H1 (cell line): ENCODE results near the gene NADK2. TPM values are rescaled to one million over a fixed set of nuclear protein-coding genes. Genes with fewer than 3 reads are reported as not detected.

Experiments used
- CTCF ChIA-PET: fragments of 300-600 bp; sonication (Branson Sonifier 250); formaldehyde crosslinking; loops from one replicate; lab custom pipeline; 2021; ENCODE audit not compliant: partially characterized antibody; lab: Charles Lee
- POLR2A ChIA-PET: fragments of 300-600 bp; sonication (Branson Sonifier 250); formaldehyde crosslinking; loops from one replicate; lab custom pipeline; 2021; ENCODE audit warnings: inconsistent platforms; ENCODE audit not compliant: partially characterized antibody; lab: Charles Lee
- DNase-seq, 2 experiments: peaks; one replicate each; pipeline versions ENCODE4 v3.0.0 to v3.0.0-alpha.2; 2010 to 2022; ENCODE audit warnings: low spot score in 2 of 2, low read depth in 1 of 2, mixed read lengths in 1 of 2
- FAIRE-seq: peaks from 2 replicates; lab custom pipeline; 2011; peaks lifted over from hg19 to GRCh38; lab: Jason Lieb, UNC
- H2AFZ ChIP-seq: 2 replicates; pipeline ENCODE4 v1.8.1; 2012; ENCODE audit warnings: low read length, inconsistent platforms
- H2AK5ac ChIP-seq: 2 replicates; pipeline ENCODE4 v1.6.1; 2013; ENCODE audit warnings: low read depth, low read length
- H2BK120ac ChIP-seq: replicated peaks from 2 replicates; pipeline ENCODE3; 2013; ENCODE audit warnings: low read depth, low read length, inconsistent platforms
- H2BK12ac ChIP-seq: 2 replicates; pipeline ENCODE4 v1.6.1; 2013; ENCODE audit warnings: low read depth, low read length
- H2BK15ac ChIP-seq: 2 replicates; pipeline ENCODE4 v1.6.1; 2013; ENCODE audit warnings: low read length
- H2BK20ac ChIP-seq: 2 replicates; pipeline ENCODE4 v1.6.1; 2013; ENCODE audit warnings: low read length
- H2BK5ac ChIP-seq: 2 replicates; pipeline ENCODE4 v1.6.1; 2013; ENCODE audit warnings: low read depth, low read length
- H3K14ac ChIP-seq: 2 replicates; pipeline ENCODE4 v1.6.1; 2013; ENCODE audit warnings: inconsistent platforms; ENCODE audit not compliant: insufficient read length
- H3K18ac ChIP-seq: 2 replicates; pipeline ENCODE4 v1.6.1; 2013; ENCODE audit warnings: low read length; ENCODE audit errors: extremely low read depth
- H3K23ac ChIP-seq: 2 replicates; pipeline ENCODE4 v1.6.1; 2013; ENCODE audit warnings: inconsistent platforms; ENCODE audit not compliant: insufficient read length
- H3K23me2 ChIP-seq: 2 replicates; pipeline ENCODE4 v1.6.1; 2013; ENCODE audit warnings: low read depth, low read length
- H3K27ac ChIP-seq: 2 replicates; pipeline ENCODE4 v1.6.1; 2011; ENCODE audit warnings: low read depth, low read length, inconsistent platforms
- H3K27me3 ChIP-seq, 4 experiments: replicated peaks in 1 of 4; 1 replicate in 1 of 4; 2 replicates in 3 of 4; pipeline versions ENCODE4 v1.6.1 to v1.8.1; 2011 to 2013; ENCODE audit warnings: low read length in 3 of 4, mild to moderate bottlenecking in 3 of 4, inconsistent platforms in 2 of 4, mixed read lengths in 2 of 4, moderate library complexity in 1 of 4; ENCODE audit not compliant: control insufficient read depth in 3 of 4, insufficient read depth in 3 of 4; ENCODE audit errors: extremely low read depth in 1 of 4
- H3K36me3 ChIP-seq, 4 experiments: 2 replicates each; pipeline versions ENCODE4 v1.6.1 to v1.8.1; 2011 to 2013; ENCODE audit warnings: mild to moderate bottlenecking in 4 of 4, low read length in 3 of 4, moderate library complexity in 2 of 4, control low read depth in 1 of 4, inconsistent platforms in 1 of 4; ENCODE audit not compliant: insufficient read depth in 4 of 4, control insufficient read depth in 2 of 4
- H3K4ac ChIP-seq: replicated peaks from 2 replicates; pipeline ENCODE3; 2013; ENCODE audit warnings: low read length, low read depth, mixed read lengths, inconsistent platforms; ENCODE audit not compliant: insufficient read length
- H3K4me1 ChIP-seq, 4 experiments: replicated peaks in 1 of 4; 1 replicate in 1 of 4; 2 replicates in 3 of 4; pipeline versions ENCODE4 v1.6.1 to v1.8.1; 2011 to 2013; ENCODE audit warnings: low read length in 3 of 4, inconsistent platforms in 2 of 4, mixed read lengths in 1 of 4; ENCODE audit not compliant: insufficient read depth in 4 of 4, control insufficient read depth in 3 of 4
- H3K4me2 ChIP-seq, 2 experiments: 2 replicates each; pipeline versions ENCODE4 v1.6.1 to v1.8.1; 2011 to 2013; ENCODE audit warnings: low read depth in 2 of 2, low read length in 2 of 2, control low read depth in 1 of 2, inconsistent platforms in 1 of 2, mild to moderate bottlenecking in 1 of 2; ENCODE audit not compliant: insufficient read depth in 1 of 2
- H3K4me3 ChIP-seq, 4 experiments: fragments of 200-600, 300-600 bp in 1 of 4; sonication (generic), shearing (Covaris generic), sonication (Bioruptor Twin) in 1 of 4; 2 replicates each; pipeline versions ENCODE4 v1.5.1 to v1.8.1; 2011 to 2016; ENCODE audit warnings: low read length in 4 of 4, low read depth in 3 of 4, control low read depth in 2 of 4, inconsistent platforms in 2 of 4, mild to moderate bottlenecking in 2 of 4, mixed read lengths in 1 of 4, moderate library complexity in 1 of 4; ENCODE audit not compliant: insufficient read depth in 2 of 4; ENCODE audit errors: extremely low read depth in 1 of 4
- H3K56ac ChIP-seq: replicated peaks from 2 replicates; pipeline ENCODE3; 2013; ENCODE audit warnings: low read depth, mild to moderate bottlenecking, mixed read lengths, low read length, inconsistent platforms; ENCODE audit not compliant: insufficient read length
- H3K79me1 ChIP-seq: 2 replicates; pipeline ENCODE4 v1.6.1; 2013; ENCODE audit warnings: low read depth, low read length, control low read depth
- H3K79me2 ChIP-seq, 2 experiments: 2 replicates each; pipeline versions ENCODE4 v1.6.1 to v1.8.1; 2012 to 2013; ENCODE audit warnings: low read length in 2 of 2, mild to moderate bottlenecking in 2 of 2, inconsistent platforms in 1 of 2; ENCODE audit not compliant: insufficient read depth in 2 of 2, control insufficient read depth in 1 of 2
- H3K9ac ChIP-seq, 4 experiments: replicated peaks in 1 of 4; 1 replicate in 1 of 4; 2 replicates in 3 of 4; pipeline versions ENCODE4 v1.6.1 to v1.8.1; 2011 to 2013; ENCODE audit warnings: low read depth in 3 of 4, low read length in 3 of 4, control low read depth in 2 of 4, mild to moderate bottlenecking in 2 of 4, moderate library complexity in 2 of 4, inconsistent platforms in 1 of 4; ENCODE audit errors: extremely low read depth in 1 of 4
- H3K9me3 ChIP-seq, 2 experiments: 2 replicates each; pipeline versions ENCODE4 v1.6.1 to v1.8.1; 2012 to 2013; ENCODE audit warnings: mild to moderate bottlenecking in 2 of 2, moderate library complexity in 2 of 2, control low read depth in 1 of 2, inconsistent platforms in 1 of 2, low read depth in 1 of 2, low read length in 1 of 2, mixed read lengths in 1 of 2; ENCODE audit not compliant: insufficient read depth in 2 of 2
- H4K20me1 ChIP-seq, 2 experiments: replicated peaks in 1 of 2; 2 replicates each; pipeline versions ENCODE3 to v1.8.1; 2011 to 2013; ENCODE audit warnings: inconsistent platforms in 2 of 2, low read length in 2 of 2, mild to moderate bottlenecking in 1 of 2; ENCODE audit not compliant: insufficient read depth in 2 of 2, control insufficient read depth in 1 of 2
- H4K5ac ChIP-seq: 2 replicates; pipeline ENCODE4 v1.6.1; 2013; ENCODE audit warnings: low read length, low read depth, mixed read lengths, inconsistent platforms; ENCODE audit not compliant: insufficient read length
- H4K8ac ChIP-seq: 2 replicates; pipeline ENCODE4 v1.8.0; 2013; ENCODE audit warnings: mild to moderate bottlenecking, moderate library complexity, low read length, inconsistent platforms; ENCODE audit not compliant: insufficient read depth; ENCODE audit errors: extremely low read depth
- H4K91ac ChIP-seq: replicated peaks from 2 replicates; pipeline ENCODE3; 2013; ENCODE audit warnings: low read length, mixed read lengths, inconsistent platforms; ENCODE audit not compliant: insufficient read length
- CREB1 ChIP-seq: IDR thresholded peaks from 2 replicates; pipeline ENCODE4 v1.6.1; 2012; ENCODE audit warnings: inconsistent platforms
- EGR1 ChIP-seq: IDR thresholded peaks from 2 replicates; pipeline ENCODE4 v1.6.1; 2011; ENCODE audit warnings: low read depth, low read length, borderline replicate concordance
- EP300 ChIP-seq, 2 experiments: IDR thresholded peaks; 1 replicate in 1 of 2; 2 replicates in 1 of 2; pipeline ENCODE4 v1.6.1; 2011 to 2012; ENCODE audit warnings: low read depth in 2 of 2, low read length in 2 of 2, mild to moderate bottlenecking in 2 of 2, borderline replicate concordance in 1 of 2, inconsistent platforms in 1 of 2, moderate library complexity in 1 of 2
- FOSL1 ChIP-seq: IDR thresholded peaks from 2 replicates; pipeline ENCODE4 v1.6.1; 2011; ENCODE audit warnings: mild to moderate bottlenecking, low read depth, low read length, moderate library complexity; ENCODE audit not compliant: insufficient read depth
- HDAC2 ChIP-seq, 2 experiments: fragments of 300-600 bp in 1 of 2; sonication (generic) in 1 of 2; IDR thresholded peaks; 2 replicates each; pipeline ENCODE4 v1.6.1; 2011 to 2012; ENCODE audit warnings: low read depth in 2 of 2, low read length in 2 of 2, mild to moderate bottlenecking in 2 of 2, moderate library complexity in 2 of 2, borderline replicate concordance in 1 of 2, inconsistent platforms in 1 of 2
- RBBP5 ChIP-seq: IDR thresholded peaks from 2 replicates; pipeline ENCODE4 v1.7.1; 2012; ENCODE audit warnings: low read depth, mild to moderate bottlenecking, inconsistent platforms, low read length, moderate library complexity, borderline replicate concordance
- SAP30 ChIP-seq: fragments of 300-600 bp; sonication (generic); IDR thresholded peaks from 2 replicates; pipeline ENCODE4 v1.7.1; 2012; ENCODE audit warnings: low read length, moderate library complexity, mild to moderate bottlenecking, inconsistent platforms; ENCODE audit not compliant: insufficient read depth, insufficient replicate concordance
- SP1 ChIP-seq: IDR thresholded peaks from 2 replicates; pipeline ENCODE4 v1.6.1; 2011; ENCODE audit warnings: low read depth, low read length
- WGBS, 2 experiments: shearing (Covaris generic) in 1 of 2; methylation state at CpG; one replicate each; pipeline versions ENCODE4 v1.1.6 to v1.1.7; 2013 to 2015; ENCODE audit warnings: low lambda C conversion rate in 2 of 2, mixed read lengths in 2 of 2, inconsistent platforms in 1 of 2, low coverage in 1 of 2, missing lambda C conversion rate in 1 of 2; ENCODE audit not compliant: insufficient replicate concordance in 2 of 2, insufficient coverage in 1 of 2, insufficient read length in 1 of 2; ENCODE audit errors: extremely low coverage in 1 of 2, missing lambda C conversion rate in 1 of 2; 5-methylcytosine and 5-hydroxymethylcytosine counted together
- polyA plus RNA-seq, 7 experiments: library from polyadenylated mRNA; depleted of rRNA in 3 of 7; stranded (reverse) in 5 of 7; unstranded in 2 of 7; fragments of >200 nt in 5 of 7; fragments of 200-250 nt in 2 of 7; gene quantifications; 1 replicate in 5 of 7; 2 replicates in 1 of 7; 4 replicates in 1 of 7; pipeline versions ENCODE4 v1.2.1 to v1.2.3, GENCODE V29; 2011 to 2013; ENCODE audit warnings: missing spikeins in 2 of 7, mixed read lengths in 2 of 7
- total RNA-seq: library from RNA; stranded (reverse); fragmentation: NEBNext Ultra II Directional; extraction: Animal tissue kit (Norgen Biotek cat#: 25700); gene quantifications from 2 replicates; pipeline ENCODE4 v1.2.1, GENCODE V29; 2021

NADK2 gene
- total and polyA plus RNA-seq, 2 of the 8 experiments (the other 6 are each of a cell fraction or from before 2014, with no cell fraction given) = 3.4 to 16.1 TPM

GRCh38 chr5:36193746-36194145 lies 48.0 kb downstream of the NADK2 start:
- POLR2A ChIA-PET = interaction anchor here (0.7 kb wide), 1 partner anchor 22 kb away, joined by 3 read pairs; no protein-coding TSS in a partner anchor
- Histone ChIP-seq H3K27me3 (no peaks in the 10 kb centered on the region), H4K91ac (no peak overlapping the region), H2BK12ac (no peak overlapping the region), H2AK5ac (no peak overlapping the region), H3K14ac (no peak overlapping the region), H2BK20ac (no peak overlapping the region), H3K27ac (no peak overlapping the region), H2BK120ac (no peak overlapping the region), H2AFZ (no peak overlapping the region), H3K56ac (no peak overlapping the region), H3K79me1 (no peaks in the 10 kb centered on the region), H3K9me3 (peaks cover 7 to 16% of the 10 kb centered on the region in 2 experiments; a peak in 3 of 4 replicates), H3K79me2 (no peaks in the 10 kb centered on the region), H2BK15ac (no peak overlapping the region), H4K5ac (no peak overlapping the region), H3K23ac (no peak overlapping the region), H3K4me3 (no peak overlapping the region), H3K4me1 (no peaks in the 10 kb centered on the region), H3K4me2 (no peak overlapping the region), H3K36me3 (peaks cover 0 to 26% (median 4%) of the 10 kb centered on the region in 4 experiments; a peak in 3 of 8 replicates), H2BK5ac (no peak overlapping the region), H3K18ac (no peak overlapping the region), H3K23me2 (no peaks in the 10 kb centered on the region), H3K9ac (no peak overlapping the region), H4K20me1 (no peaks in the 10 kb centered on the region), H4K8ac (no peak overlapping the region), H3K4ac (no peak overlapping the region)
- CTCF ChIA-PET = no interaction called here
- 93% methylated on average over 5 of the region's 5 CpGs; no CpG with 5 or more reads in 1 of the 2 experiments for WGBS, 2 experiments
- FAIRE-seq (no peak), DNase-seq (no peak)
- TF ChIP-seq EP300 (IDR thresholded peaks at IDR 0.05; ENCODE audit: borderline replicate concordance in 1 of 2, low read depth in 2 of 2, low read length in 2 of 2) (no peak), SAP30 (no peak), EGR1 (no peak), RBBP5 (no peak), FOSL1 (no peak), HDAC2 (IDR thresholded peaks at IDR 0.05; ENCODE audit: borderline replicate concordance in 1 of 2, low read depth in 2 of 2, low read length in 2 of 2) (no peak), SP1 (no peak), CREB1 (no peak)
